ENCODE data around the gene UBE2E3.
"Not testable (repeated sequence)": the region's sequence is repeated elsewhere in the genome, so short reads cannot be mapped to it uniquely, and the experiment has no call there.

UBE2E3 gene

GRCh38 chr2:181074457-181074856 is 94.1 kb downstream of the UBE2E3 start:
- in situ Hi-C loops (cut with HindIII; ENCODE audit: low sequenced_read_pairs) = no loop called here
- peak; percentile 16 for DNase-seq (ENCODE audit: low read depth, low spot score)
- H3K4me3 ChIP-seq (ENCODE audit: low read depth, low read length) = no peak overlapping the region
- no peak for TF ChIP-seq CTCF (IDR thresholded peaks at IDR 0.05; ENCODE audit: low read depth, low read length)

GRCh38 chr2:181076658-181077057 is 96.3 kb downstream of the UBE2E3 start:
- in situ Hi-C loops (cut with HindIII; ENCODE audit: low sequenced_read_pairs) = no loop called here
- TF ChIP-seq CTCF (IDR thresholded peaks at IDR 0.05; ENCODE audit: low read depth, low read length) = no peak
- no peak overlapping the region for H3K4me3 ChIP-seq (ENCODE audit: low read depth, low read length)
- no peak for DNase-seq (ENCODE audit: low read depth, low spot score)

- in situ Hi-C loops (cut with HindIII; ENCODE audit: low sequenced_read_pairs) = no loop called here
- no peak overlapping the region for H3K4me3 ChIP-seq (ENCODE audit: low read depth, low read length)
- peak; percentile 63 for TF ChIP-seq CTCF (IDR thresholded peaks at IDR 0.05; ENCODE audit: low read depth, low read length)
- peak; percentile 61 for DNase-seq (ENCODE audit: low read depth, low spot score)
Measured at GRCh38 chr2:181077128-181077709, 96.8 kb downstream of the UBE2E3 start.

GRCh38 chr2:181083140-181083539 is 102.7 kb downstream of the UBE2E3 start:
- no peak for DNase-seq (ENCODE audit: low read depth, low spot score)
- H3K4me3 ChIP-seq (ENCODE audit: low read depth, low read length) = no peak overlapping the region
- TF ChIP-seq CTCF (IDR thresholded peaks at IDR 0.05; ENCODE audit: low read depth, low read length) = no peak
- in situ Hi-C loops (cut with HindIII; ENCODE audit: low sequenced_read_pairs) = no loop called here

- no peak for DNase-seq (ENCODE audit: low read depth, low spot score)
- no peak overlapping the region for H3K4me3 ChIP-seq (ENCODE audit: low read depth, low read length)
- in situ Hi-C loops (cut with HindIII; ENCODE audit: low sequenced_read_pairs) = no loop called here
- no peak for TF ChIP-seq CTCF (IDR thresholded peaks at IDR 0.05; ENCODE audit: low read depth, low read length)
Measured at GRCh38 chr2:181085734-181086133, 105.3 kb downstream of the UBE2E3 start.

- DNase-seq (ENCODE audit: low read depth, low spot score); H3K4me3 ChIP-seq (ENCODE audit: low read depth, low read length); in situ Hi-C loops (cut with HindIII; ENCODE audit: low sequenced_read_pairs): not testable (repeated sequence)
Measured at GRCh38 chr2:181091920-181092319, 111.5 kb downstream of the UBE2E3 start.

GRCh38 chr2:181095486-181095885 is 115.1 kb downstream of the UBE2E3 start:
- no peak for DNase-seq (ENCODE audit: low read depth, low spot score)

More at GRCh38 chr2:181095486-181095885, 115.1 kb downstream of the UBE2E3 start:
- H3K4me3 ChIP-seq (ENCODE audit: low read depth, low read length) = no peak overlapping the region
- in situ Hi-C loops (cut with HindIII; ENCODE audit: low sequenced_read_pairs) = no loop called here
- no peak for TF ChIP-seq CTCF (IDR thresholded peaks at IDR 0.05; ENCODE audit: low read depth, low read length)

Measured in astrocyte of the spinal cord (primary cell).